Panc1 (cell line): ENCODE data around the gene ZNF441.

Experiments used
- POLR2AphosphoS5 ChIP-seq: IDR thresholded peaks from 2 replicates; pipeline ENCODE4 v1.6.1; 2012; ENCODE audit warnings: mild to moderate bottlenecking, low read depth, low read length, moderate library complexity
- TF ChIP-seq, protein P1 (sequence below): fragments of 450-650 bp; IDR thresholded peaks from 2 replicates; pipeline ENCODE4 v1.5.1; 2017; ENCODE audit warnings: mild to moderate bottlenecking

DNA sequence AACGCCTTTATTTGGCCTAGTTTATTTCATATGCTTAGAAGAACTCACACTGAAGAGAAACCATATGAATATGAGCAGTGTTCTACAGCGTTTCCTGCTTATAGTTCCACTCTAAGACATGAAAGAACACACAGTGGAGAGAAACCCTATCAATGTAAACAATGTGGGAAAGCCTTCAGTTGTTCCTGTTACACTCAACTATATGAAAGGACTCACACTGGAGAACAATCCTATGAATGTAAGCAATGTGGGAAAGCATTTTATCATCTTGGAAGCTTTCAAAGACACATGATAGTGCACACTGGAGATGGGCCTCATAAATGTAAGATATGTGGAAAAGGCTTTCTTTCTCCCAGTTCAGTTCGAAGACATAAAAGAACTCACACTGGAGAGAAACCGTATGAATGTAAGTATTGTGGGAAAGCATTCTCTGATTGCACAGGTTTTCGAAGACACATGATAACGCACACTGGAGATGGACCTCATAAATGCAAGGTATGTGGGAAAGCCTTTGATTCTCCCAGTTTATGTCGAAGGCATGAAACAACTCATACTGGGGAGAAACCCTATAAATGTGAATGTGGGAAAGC is 13.7 kb downstream of the ZNF441 start:
- TF ChIP-seq, protein P1, sequence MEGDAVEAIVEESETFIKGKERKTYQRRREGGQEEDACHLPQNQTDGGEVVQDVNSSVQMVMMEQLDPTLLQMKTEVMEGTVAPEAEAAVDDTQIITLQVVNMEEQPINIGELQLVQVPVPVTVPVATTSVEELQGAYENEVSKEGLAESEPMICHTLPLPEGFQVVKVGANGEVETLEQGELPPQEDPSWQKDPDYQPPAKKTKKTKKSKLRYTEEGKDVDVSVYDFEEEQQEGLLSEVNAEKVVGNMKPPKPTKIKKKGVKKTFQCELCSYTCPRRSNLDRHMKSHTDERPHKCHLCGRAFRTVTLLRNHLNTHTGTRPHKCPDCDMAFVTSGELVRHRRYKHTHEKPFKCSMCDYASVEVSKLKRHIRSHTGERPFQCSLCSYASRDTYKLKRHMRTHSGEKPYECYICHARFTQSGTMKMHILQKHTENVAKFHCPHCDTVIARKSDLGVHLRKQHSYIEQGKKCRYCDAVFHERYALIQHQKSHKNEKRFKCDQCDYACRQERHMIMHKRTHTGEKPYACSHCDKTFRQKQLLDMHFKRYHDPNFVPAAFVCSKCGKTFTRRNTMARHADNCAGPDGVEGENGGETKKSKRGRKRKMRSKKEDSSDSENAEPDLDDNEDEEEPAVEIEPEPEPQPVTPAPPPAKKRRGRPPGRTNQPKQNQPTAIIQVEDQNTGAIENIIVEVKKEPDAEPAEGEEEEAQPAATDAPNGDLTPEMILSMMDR = no peak
- TF ChIP-seq POLR2AphosphoS5 = no peak
